Measurements from ENCODE around the gene IMP4.

- no peak for TF ChIP-seq RAD21 (IDR thresholded peaks at IDR 0.05 in 1 of 2, conservative IDR thresholded peaks at IDR 0.05 in 1 of 2; ENCODE audit: low read depth in 2 of 2, low read length in 2 of 2)
- no peak for TF ChIP-seq CEBPB (IDR thresholded peaks at IDR 0.05; ENCODE audit: low read depth, low read length)
- no peak for TF ChIP-seq EZH2 (IDR thresholded peaks at IDR 0.05; ENCODE audit: low read depth, low read length, severe bottlenecking)
- no peak for TF ChIP-seq CTCF (IDR thresholded peaks at IDR 0.05; ENCODE audit: control extremely low read depth in 1 of 3, insufficient read depth in 1 of 3, low read depth in 1 of 3, low read length in 3 of 3)
- no peak for TF ChIP-seq TAF7 (optimal IDR thresholded peaks at IDR 0.05; ENCODE audit: borderline replicate concordance, low read depth, low read length)
These were observed 6.4 kb upstream of the IMP4 start for GRCh38 chr2:130336150-130336876.

Measured in H1 (cell line).